Endothelial cell of hepatic sinusoid (primary cell): ENCODE results near the gene RGS4.

ENCODE experiments used
- in situ Hi-C: cut with HindIII; loops from 2 replicates; pipeline ENCODE4 v1.10.0; 2017; ENCODE audit warnings: low sequenced_read_pairs

Gene RGS4

DNA sequence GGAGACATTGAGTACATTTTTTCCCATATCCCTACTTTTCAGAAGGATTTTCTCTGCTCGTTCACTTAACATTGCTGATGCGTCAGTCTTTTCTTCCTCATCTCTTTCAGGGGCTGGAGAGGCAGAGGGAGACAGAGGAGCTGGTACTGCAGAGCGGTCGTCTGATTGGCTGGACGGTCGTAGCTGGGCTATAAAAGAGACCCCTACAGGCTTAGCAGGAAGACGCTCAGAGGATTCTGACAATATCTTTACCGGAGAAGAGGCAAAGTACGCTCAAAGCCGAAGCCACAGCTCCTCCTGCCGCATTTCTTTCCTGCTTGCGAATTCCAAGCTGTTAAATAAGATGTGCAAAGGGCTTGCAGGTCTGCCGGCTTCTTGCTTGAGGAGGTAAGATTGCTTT lies at the start of gene RGS4:
Gene RGS4 (plus strand): TSS at position 220 of the 400 bp plus-strand sequence. CDS start 124 bp downstream, at position 344.
- in situ Hi-C loops, result loop anchor here (25.0 kb wide), 1 partner anchor 207 kb away; the partner anchor contains the start of gene CCDC190

GRCh38 chr1:163022129-163022528 lies 47.0 kb upstream of the RGS4 start:
- in situ Hi-C loops, result no loop called here

GRCh38 chr1:163027610-163028009 lies 41.6 kb upstream of the RGS4 start:
- in situ Hi-C loops, result no loop called here

GRCh38 chr1:163029901-163030300 lies 39.3 kb upstream of the RGS4 start:
- in situ Hi-C loops, result no loop called here

- in situ Hi-C loops, result no loop called here
Observed at GRCh38 chr1:163035446-163036249, 33.5 kb upstream of the RGS4 start.

GRCh38 chr1:163036671-163037070 lies 32.5 kb upstream of the RGS4 start:
- in situ Hi-C loops, result no loop called here

GRCh38 chr1:163038928-163039706 lies 30.0 kb upstream of the RGS4 start:
- in situ Hi-C loops, result no loop called here

DNA sequence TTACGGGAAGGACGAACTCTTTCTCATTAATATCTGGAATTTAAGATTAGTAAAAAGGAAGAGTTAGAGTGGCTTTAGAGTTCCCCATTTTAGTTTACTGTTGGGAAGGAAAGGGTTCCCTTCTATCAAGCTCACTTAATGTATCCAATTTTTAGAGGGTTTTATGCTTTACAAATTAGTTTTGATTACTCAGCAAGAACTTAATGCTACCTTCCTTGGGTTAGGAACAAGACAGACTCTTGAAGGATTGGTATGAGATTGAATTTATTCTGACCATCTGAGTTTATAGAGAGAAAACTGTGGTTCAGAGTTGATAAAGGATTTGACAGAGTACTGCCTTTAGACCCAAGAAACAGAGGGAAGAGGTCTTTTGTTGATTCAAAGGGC lies 29.5 kb upstream of the RGS4 start:
- in situ Hi-C loops, result no loop called here

- in situ Hi-C loops, result no loop called here
Observed at GRCh38 chr1:163046071-163046470, 23.1 kb upstream of the RGS4 start.

DNA sequence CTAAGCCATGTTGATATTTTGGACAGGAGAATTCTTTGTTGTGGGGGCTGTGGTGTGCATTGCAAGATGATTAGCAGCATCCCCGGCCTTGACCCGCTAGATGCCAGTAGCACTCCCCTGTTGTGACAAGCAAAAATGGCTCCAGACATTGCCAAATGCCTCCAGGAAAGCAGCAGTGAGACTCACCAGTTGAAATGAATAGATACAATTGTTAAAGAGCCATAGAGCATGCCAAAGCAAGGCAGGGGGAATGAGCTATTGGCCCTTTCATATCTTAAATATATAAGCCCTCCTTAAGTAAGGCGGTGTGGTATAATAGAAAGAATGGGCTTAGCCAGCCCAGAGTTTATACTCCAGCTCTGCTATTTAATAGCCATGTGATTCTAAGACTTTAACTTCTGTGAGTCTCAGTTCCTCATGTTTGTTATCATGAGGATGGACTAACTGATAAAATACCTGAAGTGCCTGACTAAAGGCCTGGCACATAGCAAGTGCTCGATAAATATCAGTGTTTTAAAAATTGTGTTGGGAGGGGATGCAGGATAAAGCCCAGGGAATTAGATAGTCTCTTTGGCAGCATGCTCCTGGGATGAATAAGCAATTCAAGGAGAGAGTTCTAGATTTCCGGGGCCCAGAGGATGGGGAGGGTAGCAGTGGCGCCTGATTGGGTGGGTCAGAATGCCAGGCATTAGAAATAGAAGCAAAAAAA lies 21.1 kb upstream of the RGS4 start:
- in situ Hi-C loops, result no loop called here

DNA sequence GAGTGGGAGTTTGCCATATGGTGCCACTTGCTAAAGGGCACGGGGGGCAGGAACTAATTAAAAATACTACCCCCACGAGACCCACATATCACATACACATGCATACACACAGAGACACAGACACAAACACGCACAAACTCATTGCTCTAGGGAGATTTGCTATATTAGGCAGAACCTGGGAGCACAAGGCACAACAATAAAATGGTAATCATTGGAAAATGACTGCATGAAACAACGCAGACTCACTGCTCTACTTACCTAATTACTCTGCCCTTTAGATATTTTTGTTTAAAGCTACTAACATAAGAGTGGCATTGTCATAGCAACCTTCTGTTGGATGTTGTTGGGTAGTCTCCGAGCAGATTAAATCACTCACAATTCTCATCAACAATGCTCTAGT lies 20.3 kb upstream of the RGS4 start:
- in situ Hi-C loops, result no loop called here

DNA sequence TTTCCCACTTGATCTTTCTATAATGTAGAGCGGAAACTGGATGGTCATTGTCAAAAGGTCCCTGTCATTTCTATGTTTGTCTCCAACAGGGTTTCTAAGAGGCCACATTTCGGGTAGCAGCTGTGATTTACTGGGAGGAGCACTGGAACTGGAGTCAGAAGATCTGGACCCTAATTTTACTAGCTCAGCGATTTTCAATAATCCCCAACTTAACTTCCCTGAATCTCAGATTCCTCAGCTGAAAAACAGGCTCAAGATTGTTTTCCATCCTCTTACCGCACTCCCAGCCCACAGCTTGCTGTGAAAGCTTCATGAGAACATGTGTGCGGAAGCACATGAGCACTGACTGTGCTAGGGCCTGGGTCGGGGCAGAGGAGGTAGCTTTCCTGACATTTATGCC lies 19.9 kb upstream of the RGS4 start:
- in situ Hi-C loops, result no loop called here

DNA sequence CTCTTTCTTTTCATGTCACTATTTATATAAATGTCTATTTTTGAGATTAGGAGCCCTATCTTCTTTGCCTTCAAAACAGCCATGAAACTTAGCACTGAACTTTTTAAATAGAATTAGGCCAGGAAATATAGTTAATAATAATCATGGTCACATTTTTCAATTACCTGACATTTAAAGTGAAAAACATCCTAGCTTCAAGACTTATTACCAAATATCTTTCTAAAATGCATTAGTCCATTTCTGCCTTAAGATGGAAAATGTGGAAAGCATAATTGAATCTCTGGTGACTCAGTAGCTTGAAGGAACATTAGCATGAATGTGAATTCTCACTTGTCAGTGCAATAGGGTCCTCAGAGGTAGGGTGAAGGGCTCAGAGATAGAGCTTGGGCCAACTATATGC lies 18.7 kb upstream of the RGS4 start:
- in situ Hi-C loops, result loop anchor here (25.0 kb wide), 1 partner anchor 188 kb away; the partner anchor contains the start of gene CCDC190

DNA sequence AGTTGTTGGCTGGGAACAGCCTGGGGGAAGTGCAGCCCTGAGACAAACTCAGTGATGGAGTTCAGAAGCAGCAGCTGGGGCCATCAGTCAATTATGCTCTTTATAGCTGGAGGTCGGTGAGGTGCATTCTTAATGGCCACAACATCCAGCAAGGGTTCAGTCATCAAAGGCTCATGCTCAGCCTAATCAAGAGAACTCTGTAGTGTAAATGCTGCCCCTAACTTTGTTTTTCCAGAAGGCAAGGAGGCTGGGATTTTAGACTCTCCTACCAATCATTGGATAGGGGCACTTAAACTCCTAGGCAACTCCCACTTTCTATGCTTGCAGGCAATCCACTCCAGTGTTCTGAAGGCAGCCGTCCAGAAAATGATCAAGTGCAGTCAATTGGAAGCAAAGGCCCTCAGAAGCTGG lies 15.0 kb upstream of the RGS4 start:
- in situ Hi-C loops, result loop anchor here (25.0 kb wide), 1 partner anchor 192 kb away; the partner anchor contains the start of gene CCDC190

- in situ Hi-C loops, result loop anchor here (25.0 kb wide), 1 partner anchor 193 kb away; the partner anchor contains the start of gene CCDC190
Observed at GRCh38 chr1:163055005-163055404, 14.2 kb upstream of the RGS4 start.

DNA sequence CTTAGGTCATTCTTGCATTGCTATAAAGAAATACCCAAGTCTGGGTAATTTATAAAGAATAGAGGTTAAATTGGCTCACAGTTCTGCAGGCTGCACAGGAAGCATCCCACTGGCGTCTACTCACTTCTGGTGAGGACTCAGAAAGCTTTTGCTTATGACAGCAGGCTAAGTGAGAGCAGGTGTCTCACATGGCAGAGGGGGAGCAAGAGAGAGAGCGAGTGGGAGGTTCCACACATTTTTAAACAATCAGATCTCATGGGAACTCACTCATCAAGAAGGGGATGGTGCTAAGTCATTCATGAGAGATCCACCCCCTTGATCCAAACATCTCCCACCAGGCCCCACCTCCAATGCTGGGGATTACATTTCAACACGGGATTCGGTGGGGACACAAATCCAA lies 13.6 kb upstream of the RGS4 start:
- in situ Hi-C loops, result loop anchor here (25.0 kb wide), 1 partner anchor 193 kb away; the partner anchor contains the start of gene CCDC190

DNA sequence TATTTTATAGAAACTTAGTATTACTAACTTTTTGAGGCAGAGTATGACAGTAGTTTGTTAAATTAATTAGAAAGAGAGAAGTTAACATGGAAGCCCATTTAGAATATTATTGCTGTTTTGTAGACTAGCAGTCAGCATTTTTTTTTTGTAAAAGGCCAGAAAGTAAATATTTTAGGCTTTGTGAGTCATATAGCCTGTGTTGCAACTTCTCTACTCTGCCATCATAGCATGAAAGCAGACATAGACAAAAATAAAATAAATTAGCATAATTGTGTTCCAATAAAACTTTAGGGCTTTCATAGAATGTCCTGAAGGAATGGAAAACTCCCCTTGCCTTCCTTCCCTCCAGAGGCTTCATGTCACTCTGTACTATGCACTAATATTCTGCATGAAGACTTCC lies 12.3 kb upstream of the RGS4 start:
- in situ Hi-C loops, result loop anchor here (25.0 kb wide), 1 partner anchor 195 kb away; the partner anchor contains the start of gene CCDC190

DNA sequence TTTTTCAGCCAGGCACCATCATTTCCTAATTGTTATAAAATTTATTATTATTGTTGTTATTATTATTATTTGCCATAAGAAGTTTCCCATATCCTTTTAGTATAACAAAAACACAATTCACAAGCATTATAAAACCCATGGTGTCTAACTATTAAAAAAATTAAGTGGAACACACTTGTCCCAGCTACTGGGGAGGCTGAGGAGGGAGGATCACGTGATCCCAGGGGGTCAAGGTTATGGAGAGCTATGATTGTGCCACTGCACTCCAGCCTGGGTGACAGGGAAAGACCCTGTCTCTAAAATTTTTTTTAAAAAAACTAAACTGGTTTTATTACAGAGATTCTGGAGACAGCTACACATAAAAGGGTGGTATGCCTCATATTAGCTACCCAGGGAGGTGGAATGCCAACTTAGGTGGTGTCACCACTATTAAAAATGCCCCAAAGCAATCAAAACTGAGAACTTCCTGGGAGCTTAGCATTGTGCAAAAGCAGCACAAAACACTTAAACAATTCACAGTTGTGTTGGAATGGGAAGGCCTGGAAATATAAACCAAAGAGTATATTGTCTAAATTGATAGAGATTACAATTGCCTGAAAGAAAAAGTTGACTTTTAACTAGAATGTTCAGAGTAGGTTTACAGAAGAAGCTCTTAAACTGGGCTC lies 8.7 kb upstream of the RGS4 start:
- in situ Hi-C loops, result loop anchor here (25.0 kb wide), 1 partner anchor 198 kb away; the partner anchor contains the start of gene CCDC190

DNA sequence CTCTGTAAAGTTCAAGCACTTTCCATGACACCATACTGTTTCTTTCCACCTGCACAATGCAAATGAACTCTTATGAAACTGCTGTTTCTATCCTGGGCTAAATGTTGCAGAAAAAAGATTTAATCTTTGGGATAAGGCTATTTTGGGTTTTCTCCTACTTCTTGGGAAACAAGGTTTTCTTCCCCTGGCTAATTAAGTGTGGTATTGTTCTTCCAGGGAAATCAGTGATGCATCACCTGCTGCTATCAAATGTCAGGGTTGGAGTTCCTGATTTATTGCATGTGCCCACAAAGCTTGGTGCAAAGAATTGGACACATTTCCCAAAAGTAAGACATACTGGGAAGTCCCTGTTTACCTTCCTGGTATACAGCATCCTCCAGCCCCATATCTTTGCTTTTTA lies 6.0 kb upstream of the RGS4 start:
- in situ Hi-C loops, result loop anchor here (25.0 kb wide), 1 partner anchor 201 kb away; the partner anchor contains the start of gene CCDC190

DNA sequence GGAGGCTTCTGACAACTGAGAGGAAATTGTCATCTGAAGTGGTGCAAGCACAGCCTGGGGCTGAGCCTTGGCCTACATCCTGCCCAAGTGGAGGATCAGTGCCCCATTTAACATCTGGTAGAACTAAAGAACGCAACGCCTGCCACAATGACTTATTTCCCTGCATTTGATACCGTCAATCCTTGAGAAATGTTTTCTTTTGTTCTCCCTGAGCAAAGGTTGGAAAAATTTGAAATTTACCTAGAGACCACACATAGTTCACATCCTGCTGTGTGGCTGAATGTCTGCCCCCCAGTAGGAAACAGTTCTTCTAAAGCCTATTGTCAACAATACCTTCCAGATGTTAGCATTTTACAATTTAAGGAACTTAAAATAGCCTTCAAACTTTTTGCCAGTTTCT lies 5.6 kb upstream of the RGS4 start:
- in situ Hi-C loops, result loop anchor here (25.0 kb wide), 1 partner anchor 201 kb away; the partner anchor contains the start of gene CCDC190
